Uterus (tissue), 4 donors: Measurements from ENCODE around the gene PSTPIP1. TPM values are rescaled to one million over a fixed set of nuclear protein-coding genes. Genes with fewer than 3 reads are reported as not detected.

Experiments used
- DNase-seq, 2 donors: peaks; one replicate each; pipeline ENCODE4 v3.0.0-alpha.2; 2019 to 2020
- H3K27ac ChIP-seq, 2 donors: fragments of 200-600 bp; sonication (generic); 1 replicate in 1 of 2; 2 replicates in 1 of 2; pipeline ENCODE4 v1.5.1; 2016 to 2018
- H3K27me3 ChIP-seq, 2 donors: fragments of 200-600 bp; sonication (generic); one replicate each; pipeline ENCODE4 v1.5.1; 2018 to 2019; ENCODE audit warnings: control low read depth in 1 of 2
- H3K36me3 ChIP-seq, 2 donors: fragments of 200-600 bp; sonication (generic); one replicate each; pipeline ENCODE4 v1.5.1; 2019; ENCODE audit warnings: control low read depth in 1 of 2
- H3K4me1 ChIP-seq, 2 donors: fragments of 200-600 bp; sonication (generic); one replicate each; pipeline ENCODE4 v1.5.1; 2018 to 2019; ENCODE audit warnings: control low read depth in 1 of 2
- H3K4me3 ChIP-seq, 2 donors: fragments of 200-600 bp; sonication (generic); 1 replicate in 1 of 2; 2 replicates in 1 of 2; pipeline ENCODE4 v1.5.1; 2018 to 2019; ENCODE audit warnings: mild to moderate bottlenecking in 1 of 2
- H3K9me3 ChIP-seq, 2 donors: fragments of 200-600 bp; sonication (generic); one replicate each; pipeline ENCODE4 v1.5.1; 2019; ENCODE audit warnings: control low read depth in 1 of 2
- POLR2A ChIP-seq, 2 donors: fragments of 450-650 bp; IDR thresholded peaks; one replicate each; pipeline ENCODE4 v1.6.1; 2016; ENCODE audit warnings: antibody characterized with exemption in 2 of 2, mild to moderate bottlenecking in 1 of 2, moderate library complexity in 1 of 2
- intact Hi-C: fragments of 100-400 bp; cut with DNase I; formaldehyde crosslinking; loops from one replicate; pipeline ENCODE4 v1.15.1; 2023; ENCODE audit warnings: low total_unique reads
- total RNA-seq, 4 donors: library from RNA; depleted of rRNA in 3 of 4; stranded (reverse); fragments of >200 nt in 3 of 4; gene quantifications; one replicate each; pipeline versions ENCODE4 v1.1.0 to v1.2.4, GENCODE V29; 2014 to 2023
- TF ChIP-seq, protein P1 (sequence below), 4 experiments: fragments of 200-600 bp in 2 of 4; fragments of 450-650 bp in 2 of 4; sonication (generic) in 2 of 4; IDR thresholded peaks; one replicate each; pipeline ENCODE4 v1.5.1; 2016 to 2019; ENCODE audit warnings: antibody characterized with exemption in 4 of 4, mild to moderate bottlenecking in 2 of 4, moderate library complexity in 1 of 4
- donor health status: DM: yes; HTN: yes; CAD: no.

The PSTPIP1 gene
- total RNA-seq, 4 donors from 2014 or later: 1.3 to 10.0 (median 4.7) TPM; not detected in 1

- no peaks in the 10 kb centered on the region for H3K36me3 ChIP-seq
- H3K27ac ChIP-seq: no peak overlapping the region
- H3K4me3 ChIP-seq: no peak overlapping the region
- no peaks in the 10 kb centered on the region for H3K9me3 ChIP-seq
- TF ChIP-seq, protein P1, sequence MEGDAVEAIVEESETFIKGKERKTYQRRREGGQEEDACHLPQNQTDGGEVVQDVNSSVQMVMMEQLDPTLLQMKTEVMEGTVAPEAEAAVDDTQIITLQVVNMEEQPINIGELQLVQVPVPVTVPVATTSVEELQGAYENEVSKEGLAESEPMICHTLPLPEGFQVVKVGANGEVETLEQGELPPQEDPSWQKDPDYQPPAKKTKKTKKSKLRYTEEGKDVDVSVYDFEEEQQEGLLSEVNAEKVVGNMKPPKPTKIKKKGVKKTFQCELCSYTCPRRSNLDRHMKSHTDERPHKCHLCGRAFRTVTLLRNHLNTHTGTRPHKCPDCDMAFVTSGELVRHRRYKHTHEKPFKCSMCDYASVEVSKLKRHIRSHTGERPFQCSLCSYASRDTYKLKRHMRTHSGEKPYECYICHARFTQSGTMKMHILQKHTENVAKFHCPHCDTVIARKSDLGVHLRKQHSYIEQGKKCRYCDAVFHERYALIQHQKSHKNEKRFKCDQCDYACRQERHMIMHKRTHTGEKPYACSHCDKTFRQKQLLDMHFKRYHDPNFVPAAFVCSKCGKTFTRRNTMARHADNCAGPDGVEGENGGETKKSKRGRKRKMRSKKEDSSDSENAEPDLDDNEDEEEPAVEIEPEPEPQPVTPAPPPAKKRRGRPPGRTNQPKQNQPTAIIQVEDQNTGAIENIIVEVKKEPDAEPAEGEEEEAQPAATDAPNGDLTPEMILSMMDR (IDR thresholded peaks at IDR 0.05): no peak
- no peak for TF ChIP-seq POLR2A (IDR thresholded peaks at IDR 0.05)
- no peak for DNase-seq
- no peaks in the 10 kb centered on the region for H3K4me1 ChIP-seq
- intact Hi-C loops: no loop called here
- no peaks in the 10 kb centered on the region for H3K27me3 ChIP-seq
These were observed 8.2 kb upstream of the PSTPIP1 start for GRCh38 chr15:76986743-76987142.

DNA sequence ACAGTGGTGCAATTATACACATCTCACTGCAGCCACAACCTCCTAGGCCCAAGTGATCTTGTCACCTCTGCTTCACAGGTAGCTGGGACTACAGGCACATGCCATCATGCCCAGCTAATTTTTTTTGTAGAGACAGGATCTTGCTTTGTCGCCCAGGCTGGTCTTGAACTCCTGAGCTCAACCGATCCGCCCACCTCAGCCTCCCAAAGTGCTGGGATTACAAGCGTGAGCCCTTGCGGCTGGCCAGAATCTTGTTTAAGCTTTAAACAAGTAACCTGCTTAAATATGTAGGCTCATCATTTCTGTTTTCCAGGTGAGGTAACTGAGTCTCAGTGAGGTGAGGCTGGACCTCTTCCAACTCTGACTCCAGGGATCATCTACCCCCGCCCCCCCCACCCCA is 7.7 kb upstream of the PSTPIP1 start:
- no peak overlapping the region for H3K27ac ChIP-seq
- intact Hi-C loops: no loop called here
- DNase-seq: no peak
- no peaks in the 10 kb centered on the region for H3K4me1 ChIP-seq
- TF ChIP-seq POLR2A (IDR thresholded peaks at IDR 0.05): no peak
- TF ChIP-seq, protein P1 (IDR thresholded peaks at IDR 0.05): no peak
- no peaks in the 10 kb centered on the region for H3K27me3 ChIP-seq
- H3K4me3 ChIP-seq: no peak overlapping the region
- H3K9me3 ChIP-seq: no peaks in the 10 kb centered on the region
- no peaks in the 10 kb centered on the region for H3K36me3 ChIP-seq

GRCh38 chr15:76987896-76988860 is 6.7 kb upstream of the PSTPIP1 start:
- H3K27ac ChIP-seq: no peak overlapping the region
- H3K36me3 ChIP-seq: no peaks in the 10 kb centered on the region
- H3K9me3 ChIP-seq: no peaks in the 10 kb centered on the region
- H3K4me1 ChIP-seq: no peaks in the 10 kb centered on the region
- intact Hi-C loops: no loop called here
- DNase-seq: no peak
- no peak for TF ChIP-seq POLR2A (IDR thresholded peaks at IDR 0.05)
- TF ChIP-seq, protein P1 (IDR thresholded peaks at IDR 0.05): no peak
- H3K4me3 ChIP-seq: no peak overlapping the region
- H3K27me3 ChIP-seq: no peaks in the 10 kb centered on the region

DNA sequence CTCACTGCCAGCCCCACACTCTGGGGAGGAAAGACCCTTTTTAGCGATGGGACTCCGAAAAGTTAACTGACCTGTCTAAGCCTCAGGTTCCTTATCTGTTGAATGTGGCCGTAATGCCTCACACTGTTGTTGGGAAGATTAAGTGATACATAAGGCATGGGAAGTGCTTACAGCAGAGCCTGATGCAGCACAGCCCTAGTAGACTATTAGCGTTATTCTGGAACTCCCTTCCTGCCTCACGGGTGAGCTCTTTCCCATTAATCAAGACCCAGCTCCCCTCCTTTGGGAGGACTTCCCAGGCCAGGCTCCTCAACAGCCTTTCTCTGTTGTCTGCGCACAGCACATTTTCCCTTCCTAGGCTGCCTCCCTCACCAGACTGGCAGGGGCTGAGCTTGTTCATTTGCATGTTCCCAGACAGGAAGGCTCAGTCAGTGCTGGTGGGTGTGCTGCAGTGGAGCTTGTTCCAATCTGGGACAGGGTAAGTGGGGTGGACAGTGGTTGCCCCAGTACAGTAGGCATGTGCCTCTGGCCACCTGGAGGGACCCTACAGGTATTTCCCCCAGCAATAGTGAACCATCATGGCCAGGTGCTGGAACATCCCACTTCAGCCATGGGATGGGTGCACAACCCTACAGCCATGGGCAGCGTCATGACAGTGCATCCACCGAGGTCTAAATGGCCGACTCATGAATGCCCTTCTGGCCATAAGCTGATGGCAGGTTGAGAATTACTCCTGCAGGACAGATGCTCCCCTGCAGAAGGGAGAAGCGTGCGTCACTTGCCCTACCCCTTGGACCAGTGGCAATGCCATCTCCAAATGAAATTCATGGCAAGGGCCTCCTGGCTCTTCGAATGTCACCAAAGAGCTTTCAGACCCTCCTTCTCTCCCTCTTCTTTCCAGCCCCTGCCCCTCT is 5.8 kb upstream of the PSTPIP1 start:
- Histone ChIP-seq H3K9me3 (no peaks in the 10 kb centered on the region), H3K27me3 (no peaks in the 10 kb centered on the region), H3K27ac (no peak overlapping the region), H3K4me1 (no peaks in the 10 kb centered on the region), H3K36me3 (no peaks in the 10 kb centered on the region), H3K4me3 (no peak overlapping the region)
- no peak for DNase-seq
- intact Hi-C loops: no loop called here
- no peak for TF ChIP-seq POLR2A (IDR thresholded peaks at IDR 0.05)
- TF ChIP-seq, protein P1 (IDR thresholded peaks at IDR 0.05): no peak
